HG02763 (cell line): ENCODE data around the gene EPB41L4A.
"Not testable (repeated sequence)": the region's sequence is repeated elsewhere in the genome, so short reads cannot be mapped to it uniquely, and the experiment has no call there.

Source experiments
- ATAC-seq: cut with Tn5 transposase; IDR thresholded peaks from one replicate; pipeline ENCODE4 v1.9.1; 2021; ENCODE audit warnings: mild to moderate bottlenecking, moderate library complexity; ENCODE audit not compliant: unreplicated experiment

EPB41L4A gene

DNA sequence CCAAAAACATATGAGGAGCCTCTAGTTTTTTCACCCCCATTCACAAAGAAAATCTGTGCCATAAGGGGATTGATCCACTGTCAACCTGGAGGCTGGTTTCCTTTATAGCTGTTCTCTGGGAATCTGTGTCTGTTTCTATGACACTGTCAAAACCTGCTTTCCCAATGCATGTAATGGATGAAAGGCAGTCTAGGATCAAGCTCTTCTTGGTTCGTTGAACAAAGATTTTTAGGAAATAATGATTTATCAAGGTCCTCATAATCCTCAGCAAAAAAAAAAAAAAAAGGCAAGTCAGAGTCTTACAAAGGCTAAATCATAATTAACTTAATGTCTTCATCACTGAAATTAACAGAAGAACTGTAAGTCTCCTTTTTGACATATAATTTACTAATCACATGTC is 16.0 kb downstream of the EPB41L4A start:
- ATAC-seq: no peak

DNA sequence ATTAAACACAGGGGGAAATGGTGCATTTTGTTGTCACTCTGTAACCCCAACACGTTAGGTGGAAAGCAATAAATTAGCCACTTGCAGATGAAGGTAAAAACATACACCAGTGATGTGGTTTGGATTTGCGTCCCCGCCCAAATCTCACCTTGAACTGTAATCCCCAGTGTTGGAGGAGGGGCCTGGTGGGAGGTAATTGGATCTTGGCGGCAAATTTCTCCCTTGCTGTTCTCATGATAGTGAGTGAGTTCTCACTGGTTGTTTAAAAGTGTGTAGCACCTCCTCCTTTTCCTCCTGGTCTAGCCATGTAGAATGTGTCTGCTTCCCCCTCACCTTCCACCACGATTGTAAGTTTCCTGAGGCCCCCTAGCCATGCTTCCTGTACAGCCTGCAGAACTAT is 17.2 kb downstream of the EPB41L4A start:
- ATAC-seq: no peak

- no peak for ATAC-seq
Observed at GRCh38 chr5:112397690-112398089, 21.4 kb downstream of the EPB41L4A start.

GRCh38 chr5:112396430-112396829 is 22.6 kb downstream of the EPB41L4A start:
- ATAC-seq: no peak

DNA sequence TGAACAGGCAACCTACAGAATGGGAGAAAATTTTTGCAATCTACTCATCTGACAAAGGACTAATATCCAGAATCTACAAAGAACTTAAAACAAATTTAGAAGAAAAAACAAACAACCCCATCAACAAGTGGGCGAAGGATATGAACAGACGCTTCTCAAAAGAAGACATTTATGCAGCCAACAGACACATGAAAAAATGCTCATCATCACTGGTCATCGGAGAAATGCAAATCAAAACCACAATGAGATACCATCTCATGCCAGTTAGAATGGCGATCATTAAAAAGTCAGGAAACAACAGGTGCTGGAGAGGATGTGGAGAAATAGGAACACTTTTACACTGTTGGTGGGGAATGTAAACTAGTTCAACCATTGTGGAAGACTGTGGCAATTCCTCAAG is 23.8 kb downstream of the EPB41L4A start:
- ATAC-seq: not testable (repeated sequence)

- ATAC-seq: no peak
Observed at GRCh38 chr5:112390327-112390726, 28.8 kb downstream of the EPB41L4A start.

- no peak for ATAC-seq
Observed at GRCh38 chr5:112388739-112389138, 30.3 kb downstream of the EPB41L4A start.

DNA sequence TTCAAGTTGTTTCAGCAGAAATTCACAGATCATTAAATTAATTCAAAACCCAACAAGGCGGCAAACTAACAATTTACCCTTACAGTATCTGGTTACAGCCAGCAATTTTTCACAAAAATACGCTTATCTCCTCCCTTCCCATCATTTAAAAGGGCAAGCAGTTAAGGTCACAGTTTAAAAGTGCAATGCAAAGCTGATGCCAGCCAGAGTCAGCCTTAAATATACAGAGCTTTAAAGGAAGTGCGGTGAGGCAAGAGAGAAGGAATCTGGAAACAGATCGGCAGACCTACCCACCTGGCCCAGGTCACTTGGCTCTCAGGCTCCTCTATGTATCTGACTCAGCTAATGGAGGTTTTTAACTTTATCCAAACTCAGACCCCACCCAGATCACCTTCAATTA is 31.0 kb downstream of the EPB41L4A start:
- ATAC-seq: no peak

DNA sequence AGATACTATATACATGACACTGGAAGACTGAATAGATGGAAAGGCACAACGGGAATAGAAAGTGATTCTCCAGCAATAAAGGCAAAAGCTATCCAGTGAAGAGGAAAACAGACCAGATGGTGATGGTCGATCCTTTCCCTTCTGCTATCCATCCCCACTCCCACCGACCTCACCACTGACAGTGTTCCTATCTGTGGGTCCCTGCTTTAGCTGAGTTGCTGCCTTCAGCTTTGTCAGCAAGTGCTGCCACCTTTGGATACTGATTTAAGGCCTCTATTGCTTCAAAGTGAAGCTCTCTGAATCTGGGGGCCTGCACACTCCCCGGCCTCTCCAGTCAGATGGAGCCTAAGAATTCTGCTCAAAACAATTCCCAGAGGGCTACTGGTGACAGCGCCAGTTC is 32.3 kb downstream of the EPB41L4A start:
- no peak for ATAC-seq

GRCh38 chr5:112385969-112386368 is 33.1 kb downstream of the EPB41L4A start:
- ATAC-seq: no peak

GRCh38 chr5:112385566-112385965 is 33.5 kb downstream of the EPB41L4A start:
- ATAC-seq: no peak

DNA sequence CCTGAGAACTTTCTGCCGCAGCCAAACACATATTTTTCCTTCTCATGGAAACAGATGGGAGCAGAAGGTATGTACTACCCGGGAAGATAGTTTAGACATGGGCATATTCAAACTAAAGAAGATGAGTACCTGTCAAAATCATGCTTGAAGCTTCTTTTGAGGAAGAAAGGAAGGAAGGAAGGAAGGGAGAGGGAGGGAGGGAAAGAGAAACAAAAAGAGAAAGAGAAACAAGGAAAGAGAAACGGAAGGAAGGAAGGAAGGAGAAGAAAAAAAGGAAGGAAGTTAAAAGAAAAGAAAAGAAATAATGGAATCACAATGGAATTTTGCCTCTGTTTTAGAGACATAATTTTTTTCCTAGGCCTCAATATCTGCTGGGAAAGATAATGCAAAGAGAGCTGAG is 34.6 kb downstream of the EPB41L4A start:
- ATAC-seq: no peak

DNA sequence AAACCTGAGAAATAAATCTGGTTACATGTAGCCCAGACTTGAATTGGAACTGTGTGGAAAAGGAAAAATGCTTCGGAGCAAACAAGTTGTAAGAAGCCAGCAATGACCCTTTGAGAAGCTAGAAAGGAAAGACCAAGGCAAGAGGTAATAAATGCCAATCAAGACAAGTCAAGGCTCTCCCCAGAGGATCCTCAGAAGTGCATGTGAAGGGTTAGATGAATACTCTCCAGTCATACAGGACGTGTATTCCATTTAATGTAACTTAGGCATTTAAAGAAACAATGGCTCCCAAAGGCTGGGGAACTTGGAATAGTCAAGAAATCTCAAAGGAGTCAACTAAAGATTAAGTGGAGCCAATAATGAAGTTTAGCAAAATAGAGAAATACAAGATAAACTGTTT is 36.2 kb downstream of the EPB41L4A start:
- no peak for ATAC-seq

GRCh38 chr5:112381521-112381920 is 37.6 kb downstream of the EPB41L4A start:
- no peak for ATAC-seq

GRCh38 chr5:112379542-112380325 is 39.3 kb downstream of the EPB41L4A start:
- no peak for ATAC-seq

- ATAC-seq: no peak
Observed at GRCh38 chr5:112374818-112375217, 44.3 kb downstream of the EPB41L4A start.

GRCh38 chr5:112374356-112374755 is 44.7 kb downstream of the EPB41L4A start:
- no peak for ATAC-seq

DNA sequence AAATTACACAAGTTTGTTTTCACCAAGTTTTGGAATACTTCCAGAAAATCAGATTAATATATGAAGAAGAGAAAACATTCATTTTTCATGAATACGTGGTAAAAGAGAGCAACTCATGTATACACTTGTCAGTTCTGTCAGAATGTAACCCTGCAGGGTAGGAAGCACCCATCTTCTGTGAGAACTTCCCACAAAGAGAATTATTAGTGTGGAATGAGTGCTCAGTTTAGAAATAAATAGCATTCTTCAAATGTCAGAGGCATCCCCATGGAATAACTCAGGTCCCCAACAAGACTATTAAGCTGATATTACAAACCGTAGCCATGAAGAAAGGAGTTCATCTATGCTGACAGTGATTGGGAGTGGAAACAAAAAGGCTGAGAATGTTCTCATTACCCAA is 45.2 kb downstream of the EPB41L4A start:
- no peak for ATAC-seq

GRCh38 chr5:112372543-112372942 is 46.5 kb downstream of the EPB41L4A start:
- no peak for ATAC-seq

DNA sequence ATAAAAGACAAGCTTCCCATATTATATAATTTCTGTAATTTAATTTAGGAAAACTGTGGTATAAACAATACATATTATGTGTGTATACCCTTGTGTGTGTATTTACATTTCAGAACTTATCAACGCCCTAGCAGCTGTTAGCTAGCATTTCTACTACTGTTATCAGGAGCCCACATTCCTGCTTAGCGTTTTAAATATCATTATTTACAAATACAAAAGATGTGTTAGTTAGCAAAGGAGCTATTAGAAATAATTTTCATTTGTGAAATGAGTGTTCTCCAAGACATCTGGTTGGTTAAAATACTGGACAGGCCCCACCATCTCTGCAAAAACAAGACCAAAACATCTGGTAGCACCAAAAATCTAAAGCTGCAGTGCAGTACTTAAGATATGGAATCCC is 48.0 kb downstream of the EPB41L4A start:
- no peak for ATAC-seq

- ATAC-seq: no peak
Observed at GRCh38 chr5:112367400-112367799, 51.7 kb downstream of the EPB41L4A start.

GRCh38 chr5:112366987-112367386 is 52.1 kb downstream of the EPB41L4A start:
- ATAC-seq: no peak

DNA sequence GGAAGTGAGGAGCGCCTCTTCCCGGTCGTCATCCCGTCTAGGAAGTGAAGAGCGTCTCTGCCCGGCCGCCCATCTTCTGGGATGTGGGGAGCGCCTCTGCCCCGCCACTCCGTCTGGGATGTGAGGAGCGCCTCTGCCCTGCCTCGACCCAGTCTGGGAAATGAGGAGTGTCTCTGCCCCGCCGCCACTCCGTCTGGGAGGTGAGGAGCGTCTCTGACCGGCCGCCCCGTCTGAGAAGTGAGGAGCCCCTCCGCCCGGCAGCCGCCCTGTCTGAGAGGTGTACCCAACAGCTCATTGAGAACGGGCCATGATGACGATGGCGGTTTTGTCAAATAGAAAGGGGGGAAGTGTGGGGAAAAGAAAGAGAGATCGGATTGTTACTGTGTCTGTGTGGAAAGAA is 58.3 kb downstream of the EPB41L4A start:
- not testable (repeated sequence) for ATAC-seq
